NCI-H1092 treated with DMSO at 0.1 percent for 48 hours (cell line): ENCODE results near the gene CTNND2.
"Not testable (repeated sequence)": the region's sequence is repeated elsewhere in the genome, so short reads cannot be mapped to it uniquely, and the experiment has no call there.

Experiments used
- DNase-seq: peaks from one replicate; lab custom pipeline; 2025; lab: John Stamatoyannopoulos, UW

The CTNND2 gene

GRCh38 chr5:11084111-11084510 is 820.1 kb downstream of the CTNND2 start:
- DNase-seq = no peak

- no peak for DNase-seq
These were observed 821.8 kb downstream of the CTNND2 start for GRCh38 chr5:11082404-11082945.

GRCh38 chr5:11076945-11077613 is 827.2 kb downstream of the CTNND2 start:
- no peak for DNase-seq

- DNase-seq = no peak
These were observed 829.0 kb downstream of the CTNND2 start for GRCh38 chr5:11075035-11075805.

DNA sequence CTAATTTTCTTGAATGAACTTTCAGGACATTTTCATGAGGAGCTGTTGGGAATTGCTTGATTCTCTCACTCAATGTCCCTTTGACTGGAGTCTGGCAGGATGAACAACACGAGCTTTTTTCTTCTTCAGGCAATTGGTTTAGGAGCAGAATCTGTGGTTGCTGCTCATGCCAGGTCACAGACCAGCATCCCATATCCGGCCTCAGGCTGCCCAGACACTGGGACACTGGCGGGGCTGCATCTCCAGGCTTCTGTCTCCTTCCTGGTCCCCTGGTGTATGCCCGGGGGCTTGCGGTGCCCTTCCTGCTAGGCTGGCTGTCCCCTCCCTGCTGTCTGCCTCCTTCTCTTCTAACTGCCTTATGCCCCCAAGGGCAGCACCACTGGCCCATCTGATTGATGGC is 831.7 kb downstream of the CTNND2 start:
- DNase-seq = no peak

- no peak for DNase-seq
These were observed 832.2 kb downstream of the CTNND2 start for GRCh38 chr5:11072076-11072475.

DNA sequence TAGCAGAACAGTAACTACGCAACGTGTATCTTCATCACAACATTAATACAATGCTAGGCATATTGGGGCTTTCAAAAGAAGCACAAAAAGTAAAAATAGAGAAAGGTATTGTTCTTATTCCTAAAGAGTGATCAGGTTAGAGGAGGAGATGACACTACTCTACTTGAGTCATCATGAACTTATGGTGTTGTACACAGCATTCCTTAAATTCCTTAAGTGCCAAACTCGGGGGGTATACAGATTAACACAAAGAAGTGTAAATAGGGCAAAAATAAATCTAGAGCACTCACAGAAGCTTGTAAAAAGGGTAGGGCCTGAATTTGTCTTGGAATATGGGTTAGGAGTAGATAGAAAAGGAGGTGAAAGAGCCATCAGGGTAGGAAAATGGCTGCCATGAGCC is 835.2 kb downstream of the CTNND2 start:
- DNase-seq = no peak

- DNase-seq = not testable (repeated sequence)
These were observed 838.5 kb downstream of the CTNND2 start for GRCh38 chr5:11065723-11066122.

DNA sequence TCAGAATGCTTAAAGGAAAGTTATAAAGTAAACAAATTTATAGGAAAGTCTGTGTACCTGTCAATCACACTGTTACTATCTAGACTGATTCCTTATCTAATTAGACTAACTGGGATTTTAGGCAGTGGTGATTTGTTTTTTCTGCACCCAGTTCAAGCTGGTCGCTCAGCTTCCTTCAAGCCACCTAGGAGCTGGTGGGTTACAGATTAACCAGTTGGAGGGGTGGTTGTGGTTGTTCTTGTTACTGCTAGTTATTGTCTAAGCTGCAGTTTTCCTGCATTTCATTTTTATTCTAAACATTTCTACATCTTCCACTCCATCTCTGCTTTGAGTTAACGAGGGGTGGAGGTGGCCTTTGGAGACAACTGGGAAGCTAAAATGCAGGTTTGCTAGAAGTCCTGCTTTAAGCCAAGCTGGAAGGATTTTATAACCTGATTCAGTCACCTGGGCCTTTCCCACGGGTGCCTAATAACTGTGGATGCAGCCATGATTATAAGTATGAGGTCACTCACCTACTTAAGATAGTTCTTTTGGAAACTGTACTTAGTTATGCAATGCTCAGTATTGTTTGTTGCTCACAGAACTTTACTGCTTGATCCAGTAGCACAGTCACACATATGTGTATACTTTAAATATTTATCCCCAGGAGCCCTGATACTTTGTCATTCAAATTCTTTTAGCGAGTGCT is 839.3 kb downstream of the CTNND2 start:
- no peak for DNase-seq

DNA sequence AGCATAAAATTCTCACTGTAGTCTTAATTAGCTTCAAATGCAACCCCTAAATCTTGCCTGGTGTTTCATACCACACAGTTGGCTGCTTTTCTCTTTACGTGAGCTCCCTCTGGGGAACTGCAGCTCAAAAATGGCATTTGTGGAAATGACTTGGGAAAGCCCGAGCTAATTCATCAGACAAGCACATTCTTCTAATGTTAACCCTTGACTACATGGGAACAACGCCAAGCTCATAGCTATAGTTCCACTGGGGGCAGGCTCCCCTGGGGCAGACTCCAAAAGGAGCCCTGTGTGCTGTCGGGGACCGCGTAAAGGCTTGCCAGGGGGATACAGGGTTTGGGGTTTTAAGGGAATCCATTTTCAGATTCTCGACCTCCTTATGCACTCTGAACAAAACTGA is 841.8 kb downstream of the CTNND2 start:
- no peak for DNase-seq

DNA sequence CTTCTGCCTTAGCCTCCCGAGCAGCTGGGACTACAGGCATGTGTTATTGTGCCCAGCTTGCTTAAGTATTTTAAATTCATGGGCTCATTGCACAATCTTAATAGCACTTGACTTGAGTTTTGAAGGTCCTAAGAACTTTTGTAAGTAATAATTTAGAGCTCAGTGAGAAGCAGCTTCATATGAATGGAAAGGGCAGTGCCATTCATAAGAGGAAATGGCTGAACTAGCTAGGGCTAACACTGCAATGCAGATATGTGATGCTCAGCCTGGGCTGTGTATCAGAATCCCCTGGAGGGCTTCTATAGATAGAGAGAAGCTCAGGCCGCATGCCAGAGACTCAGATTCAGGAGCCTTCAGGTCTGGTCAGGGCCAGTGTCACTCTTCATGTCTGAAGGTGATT is 847.7 kb downstream of the CTNND2 start:
- DNase-seq = no peak

DNA sequence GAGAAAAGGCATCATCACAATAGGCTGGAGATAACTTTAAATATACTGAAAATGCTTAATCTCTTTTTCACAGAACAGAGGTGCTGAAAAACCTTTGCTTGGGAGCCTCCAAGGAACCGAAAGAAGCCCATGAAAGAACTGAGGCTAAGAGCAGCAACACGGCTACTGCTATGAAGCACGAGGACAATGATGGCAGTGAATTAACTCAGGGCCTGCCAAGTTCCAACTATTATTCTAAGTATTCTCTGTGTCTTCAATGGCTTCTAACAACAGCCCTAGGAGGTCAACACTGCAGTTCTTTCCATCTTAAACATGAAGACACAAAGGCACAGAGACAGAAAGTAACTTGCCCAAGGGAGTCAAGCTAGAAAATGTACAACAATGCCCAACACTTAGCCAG is 850.2 kb downstream of the CTNND2 start:
- DNase-seq = no peak

DNA sequence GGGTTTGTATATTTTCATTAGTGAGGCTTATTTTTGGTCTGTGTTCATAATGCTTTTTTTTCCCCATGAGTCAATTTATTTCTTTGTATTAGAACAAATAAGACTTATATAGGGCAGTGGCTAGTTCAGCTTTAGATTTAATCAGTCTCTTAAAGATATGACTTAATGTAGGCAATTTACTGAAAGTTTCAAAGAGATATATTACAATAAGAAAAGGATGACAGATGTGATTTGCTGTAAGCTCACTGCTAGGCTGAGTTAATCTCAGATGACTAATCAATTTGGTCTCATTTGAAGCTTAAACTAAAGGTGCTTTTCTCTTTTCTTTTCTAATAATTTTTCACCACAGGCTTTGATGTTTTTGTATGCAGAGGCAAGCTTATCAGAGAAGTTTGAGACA is 851.4 kb downstream of the CTNND2 start:
- no peak for DNase-seq

DNA sequence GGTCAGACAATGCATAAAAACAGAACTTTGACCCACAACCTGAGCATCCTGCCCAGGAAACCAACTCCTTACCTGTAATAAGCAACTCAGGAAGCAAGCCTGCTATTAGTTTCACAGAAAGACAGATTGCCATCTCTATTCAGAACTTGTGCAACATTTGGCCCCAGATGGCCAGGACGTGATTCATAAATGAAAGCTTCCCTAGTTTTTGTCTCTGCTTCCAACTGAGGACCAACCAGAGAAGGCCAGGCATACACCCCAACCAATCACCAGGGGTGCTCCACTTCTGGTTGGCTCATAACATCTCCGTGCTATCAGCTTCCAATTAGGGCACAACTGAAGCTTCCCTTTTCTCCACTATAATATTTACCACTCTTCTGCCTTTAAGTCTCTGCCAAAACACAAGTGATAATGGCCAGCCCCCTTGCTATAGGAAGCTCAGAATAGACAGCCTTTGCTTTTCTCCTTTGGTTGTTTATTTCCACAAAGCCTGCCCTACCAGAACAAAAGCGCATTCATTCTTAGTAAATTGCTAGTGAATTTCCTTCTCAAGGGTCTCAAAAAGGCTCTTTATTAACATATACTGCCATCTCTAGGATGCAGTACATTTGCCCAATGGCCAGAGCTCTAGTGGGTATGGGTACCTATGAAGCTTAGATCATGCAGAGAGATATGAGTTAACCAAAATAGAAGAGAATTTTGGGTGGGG is 853.5 kb downstream of the CTNND2 start:
- no peak for DNase-seq

DNA sequence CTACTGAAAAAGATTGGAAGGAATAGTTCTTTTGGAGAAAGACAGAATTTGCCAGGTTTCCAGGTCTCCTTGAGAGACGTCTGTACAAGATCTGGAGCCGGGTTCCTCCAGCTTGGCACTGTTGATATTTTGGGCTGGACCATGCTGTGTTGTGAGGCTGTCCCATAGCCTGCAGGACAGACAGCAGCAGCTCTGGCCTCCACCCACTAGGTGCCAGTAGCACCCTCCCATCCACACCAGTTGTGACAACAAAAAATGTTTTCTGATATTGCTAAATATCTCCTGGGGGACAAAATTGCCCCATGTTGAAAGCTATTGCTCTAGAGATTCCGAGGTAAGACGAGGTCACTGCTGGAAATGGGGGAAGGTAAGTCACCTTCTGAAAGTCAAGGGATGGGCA is 855.5 kb downstream of the CTNND2 start:
- no peak for DNase-seq

GRCh38 chr5:11047625-11048024 is 856.6 kb downstream of the CTNND2 start:
- no peak for DNase-seq

DNA sequence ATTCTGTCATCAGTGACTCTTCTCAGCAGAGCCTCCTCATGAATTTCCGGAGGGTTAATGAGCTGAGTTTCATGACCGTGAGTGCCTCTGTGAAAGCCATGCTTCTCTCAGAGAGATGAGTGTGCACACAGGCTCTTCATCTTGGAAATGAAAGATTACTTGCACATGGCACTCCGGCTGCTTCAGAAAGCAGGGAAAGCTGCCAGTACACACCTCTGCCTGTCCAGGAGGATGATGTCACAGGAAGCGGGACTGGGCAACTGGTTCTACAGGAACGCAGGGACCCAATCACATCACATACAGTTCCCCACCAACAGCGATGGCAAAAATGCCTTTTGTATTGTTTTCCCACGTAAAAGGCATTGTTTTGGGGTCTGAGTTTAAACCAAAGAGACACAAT is 857.2 kb downstream of the CTNND2 start:
- no peak for DNase-seq

GRCh38 chr5:11046160-11046559 is 858.1 kb downstream of the CTNND2 start:
- DNase-seq = no peak

DNA sequence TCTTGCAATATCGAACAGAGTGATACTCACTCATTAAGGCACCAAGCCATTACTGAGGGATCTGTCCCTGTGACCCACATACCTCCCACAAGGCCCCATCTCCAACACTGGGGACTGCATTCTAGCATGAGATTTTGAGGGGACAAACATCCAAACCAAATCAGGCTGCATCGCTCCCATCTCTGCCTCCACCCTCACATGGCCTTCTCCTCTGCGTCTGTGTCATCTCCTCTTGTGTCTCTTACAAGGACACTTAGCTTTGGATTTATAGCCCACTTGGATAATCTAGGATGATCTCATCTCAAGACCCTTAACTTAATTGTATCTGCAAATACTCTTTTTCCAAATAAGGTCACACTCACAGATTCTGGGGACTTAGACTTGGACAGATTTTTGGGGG is 858.8 kb downstream of the CTNND2 start:
- DNase-seq = no peak

- no peak for DNase-seq
These were observed 859.7 kb downstream of the CTNND2 start for GRCh38 chr5:11044581-11044980.

DNA sequence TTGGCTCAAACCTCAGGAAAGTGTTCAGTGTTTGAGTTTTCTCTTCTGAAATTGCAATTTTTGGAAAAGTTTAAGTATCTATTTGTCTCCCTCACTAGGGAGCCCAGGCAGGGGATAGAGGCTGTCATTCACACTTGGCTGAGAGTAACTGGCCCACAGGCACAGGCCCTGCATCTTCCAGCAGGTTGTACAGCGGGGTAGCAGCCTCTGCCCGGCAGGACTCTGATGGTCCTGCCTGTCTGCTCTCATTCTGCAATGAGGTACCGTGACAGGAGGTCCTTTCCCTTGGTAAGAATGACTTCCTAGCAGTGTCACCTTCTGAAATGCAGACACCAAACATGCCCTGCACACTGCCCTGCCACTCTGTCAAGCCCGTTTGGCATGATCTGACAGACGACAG is 860.4 kb downstream of the CTNND2 start:
- DNase-seq = no peak

GRCh38 chr5:11040345-11040744 is 863.9 kb downstream of the CTNND2 start:
- no peak for DNase-seq
